ENCODE measurements around the gene PHF11.

DNA sequence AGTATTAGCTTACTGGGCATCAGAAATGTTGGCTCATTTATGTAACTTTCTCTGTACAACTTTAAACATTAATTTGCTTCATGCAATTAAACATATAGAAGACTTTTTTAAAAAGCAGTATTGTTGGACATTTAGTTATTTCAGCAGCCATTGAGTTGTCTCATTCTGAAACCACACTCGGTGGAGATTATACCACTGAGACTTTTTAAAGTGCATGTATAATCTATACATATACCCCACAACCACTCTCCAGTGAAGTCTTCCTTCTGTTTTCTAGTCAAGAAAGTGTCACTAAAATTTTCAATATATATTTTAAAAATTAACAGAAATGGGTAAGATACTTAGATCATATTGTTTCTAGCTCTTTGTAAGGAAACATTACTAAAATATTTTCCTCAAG, 36.2 kb upstream of the PHF11 start:
- TF ChIP-seq HDAC2 (CRISPR knock-in tag; IDR thresholded peaks at IDR 0.05) (no peak), NFYC (CRISPR knock-in tag; IDR thresholded peaks at IDR 0.05) (no peak), YY1 (IDR thresholded peaks at IDR 0.05; ENCODE audit: insufficient read depth, insufficient replicate concordance, low read depth, low read length) (no peak), ZFP36 (IDR thresholded peaks at IDR 0.05; ENCODE audit: borderline replicate concordance, low read depth, low read length, partially characterized antibody) (no peak), ZNF274 (CRISPR knock-in tag; IDR thresholded peaks at IDR 0.05) (no peak), ZNF232 (CRISPR knock-in tag; IDR thresholded peaks at IDR 0.05; ENCODE audit: borderline replicate concordance) (no peak), ZNF792 (CRISPR knock-in tag; IDR thresholded peaks at IDR 0.05) (no peak), ZNF20 (CRISPR knock-in tag; IDR thresholded peaks at IDR 0.05) (no peak), NR3C1 (CRISPR knock-in tag; IDR thresholded peaks at IDR 0.05) (no peak)
- TF ChIP-seq, protein P1, sequence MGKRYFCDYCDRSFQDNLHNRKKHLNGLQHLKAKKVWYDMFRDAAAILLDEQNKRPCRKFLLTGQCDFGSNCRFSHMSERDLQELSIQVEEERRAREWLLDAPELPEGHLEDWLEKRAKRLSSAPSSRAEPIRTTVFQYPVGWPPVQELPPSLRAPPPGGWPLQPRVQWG (CRISPR knock-in tag; IDR thresholded peaks at IDR 0.05; ENCODE audit: borderline replicate concordance, low read depth): no peak
- TF ChIP-seq, protein P2, sequence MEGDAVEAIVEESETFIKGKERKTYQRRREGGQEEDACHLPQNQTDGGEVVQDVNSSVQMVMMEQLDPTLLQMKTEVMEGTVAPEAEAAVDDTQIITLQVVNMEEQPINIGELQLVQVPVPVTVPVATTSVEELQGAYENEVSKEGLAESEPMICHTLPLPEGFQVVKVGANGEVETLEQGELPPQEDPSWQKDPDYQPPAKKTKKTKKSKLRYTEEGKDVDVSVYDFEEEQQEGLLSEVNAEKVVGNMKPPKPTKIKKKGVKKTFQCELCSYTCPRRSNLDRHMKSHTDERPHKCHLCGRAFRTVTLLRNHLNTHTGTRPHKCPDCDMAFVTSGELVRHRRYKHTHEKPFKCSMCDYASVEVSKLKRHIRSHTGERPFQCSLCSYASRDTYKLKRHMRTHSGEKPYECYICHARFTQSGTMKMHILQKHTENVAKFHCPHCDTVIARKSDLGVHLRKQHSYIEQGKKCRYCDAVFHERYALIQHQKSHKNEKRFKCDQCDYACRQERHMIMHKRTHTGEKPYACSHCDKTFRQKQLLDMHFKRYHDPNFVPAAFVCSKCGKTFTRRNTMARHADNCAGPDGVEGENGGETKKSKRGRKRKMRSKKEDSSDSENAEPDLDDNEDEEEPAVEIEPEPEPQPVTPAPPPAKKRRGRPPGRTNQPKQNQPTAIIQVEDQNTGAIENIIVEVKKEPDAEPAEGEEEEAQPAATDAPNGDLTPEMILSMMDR (CRISPR knock-in tag; IDR thresholded peaks at IDR 0.05): no peak

Data from HepG2 (cell line).